GM20000 (cell line): ENCODE measurements around the gene MTHFD1L.

ENCODE experiments used
- DNase-seq: peaks from one replicate; pipeline ENCODE4 v3.0.0; 2012; ENCODE audit warnings: low spot score
- TF ChIP-seq, protein P1 (sequence below): IDR thresholded peaks from 2 replicates; pipeline ENCODE4 v1.5.1; 2012; ENCODE audit warnings: mild to moderate bottlenecking, control low read depth; ENCODE audit errors: extremely low read depth, missing control alignments

MTHFD1L gene

DNA sequence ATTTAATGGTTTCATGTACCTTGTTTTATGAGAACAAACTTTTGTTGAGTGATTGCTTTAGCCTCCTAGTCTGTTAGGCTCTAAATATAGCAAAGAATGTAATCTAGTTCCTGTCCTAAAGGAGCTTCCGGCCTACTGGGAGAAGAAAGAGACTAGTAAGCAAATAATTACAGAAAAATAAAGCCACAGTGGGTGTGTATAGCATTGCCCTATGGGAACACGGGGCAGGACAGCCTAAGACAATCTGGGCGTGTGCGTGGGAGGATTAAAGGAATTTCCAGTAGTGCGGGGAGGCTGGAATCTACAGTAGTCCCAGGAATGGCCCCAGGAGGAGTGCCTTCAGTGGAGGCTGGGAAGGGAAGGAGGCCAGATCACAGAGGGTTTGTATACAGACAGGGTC is 276.2 kb downstream of the MTHFD1L start:
- DNase-seq: no peak
- TF ChIP-seq, protein P1, sequence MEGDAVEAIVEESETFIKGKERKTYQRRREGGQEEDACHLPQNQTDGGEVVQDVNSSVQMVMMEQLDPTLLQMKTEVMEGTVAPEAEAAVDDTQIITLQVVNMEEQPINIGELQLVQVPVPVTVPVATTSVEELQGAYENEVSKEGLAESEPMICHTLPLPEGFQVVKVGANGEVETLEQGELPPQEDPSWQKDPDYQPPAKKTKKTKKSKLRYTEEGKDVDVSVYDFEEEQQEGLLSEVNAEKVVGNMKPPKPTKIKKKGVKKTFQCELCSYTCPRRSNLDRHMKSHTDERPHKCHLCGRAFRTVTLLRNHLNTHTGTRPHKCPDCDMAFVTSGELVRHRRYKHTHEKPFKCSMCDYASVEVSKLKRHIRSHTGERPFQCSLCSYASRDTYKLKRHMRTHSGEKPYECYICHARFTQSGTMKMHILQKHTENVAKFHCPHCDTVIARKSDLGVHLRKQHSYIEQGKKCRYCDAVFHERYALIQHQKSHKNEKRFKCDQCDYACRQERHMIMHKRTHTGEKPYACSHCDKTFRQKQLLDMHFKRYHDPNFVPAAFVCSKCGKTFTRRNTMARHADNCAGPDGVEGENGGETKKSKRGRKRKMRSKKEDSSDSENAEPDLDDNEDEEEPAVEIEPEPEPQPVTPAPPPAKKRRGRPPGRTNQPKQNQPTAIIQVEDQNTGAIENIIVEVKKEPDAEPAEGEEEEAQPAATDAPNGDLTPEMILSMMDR: no peak

- TF ChIP-seq, protein P1: no peak
- no peak for DNase-seq
Observed at GRCh38 chr6:151142676-151143075, 277.2 kb downstream of the MTHFD1L start.

DNA sequence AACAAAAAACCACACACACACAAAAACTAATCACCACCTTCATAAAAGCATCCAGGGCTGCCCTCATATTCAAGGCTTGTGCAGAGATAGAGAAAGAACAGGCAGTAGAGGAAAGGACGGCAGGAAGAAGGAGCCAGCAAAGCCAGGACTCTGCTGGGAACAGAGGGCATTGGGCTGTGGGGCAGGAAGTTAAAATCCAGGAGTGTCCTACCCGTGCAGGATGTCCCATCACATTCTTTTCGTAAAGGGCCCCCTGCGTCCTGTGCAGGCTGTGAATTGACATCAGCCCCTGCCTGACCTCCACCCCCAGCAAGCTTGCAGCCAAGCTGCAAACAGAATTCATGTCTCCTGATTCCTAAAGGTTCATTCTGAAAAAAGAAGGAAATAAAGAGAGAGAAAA is 277.8 kb downstream of the MTHFD1L start:
- DNase-seq: no peak
- TF ChIP-seq, protein P1: no peak

DNA sequence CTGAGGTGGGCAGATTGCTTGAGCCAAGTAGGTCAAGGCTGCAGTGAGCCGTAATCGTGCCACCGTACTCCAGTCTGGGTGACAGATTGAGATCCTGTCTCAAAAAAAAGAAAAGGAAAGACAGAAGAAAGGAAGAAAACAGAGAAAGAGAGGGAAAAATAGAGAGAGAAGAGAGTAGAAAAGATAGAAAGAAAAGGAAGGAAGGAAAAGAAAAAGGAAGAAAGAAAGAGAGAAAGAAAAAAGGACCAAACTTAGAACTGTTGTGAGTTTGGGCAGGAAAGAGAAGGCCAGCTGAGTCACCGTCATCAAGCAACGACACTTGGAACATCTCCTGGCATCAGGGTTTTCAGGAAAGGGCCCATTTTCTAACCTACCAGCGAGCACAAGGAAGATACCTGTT is 278.3 kb downstream of the MTHFD1L start:
- no peak for DNase-seq
- TF ChIP-seq, protein P1: no peak

DNA sequence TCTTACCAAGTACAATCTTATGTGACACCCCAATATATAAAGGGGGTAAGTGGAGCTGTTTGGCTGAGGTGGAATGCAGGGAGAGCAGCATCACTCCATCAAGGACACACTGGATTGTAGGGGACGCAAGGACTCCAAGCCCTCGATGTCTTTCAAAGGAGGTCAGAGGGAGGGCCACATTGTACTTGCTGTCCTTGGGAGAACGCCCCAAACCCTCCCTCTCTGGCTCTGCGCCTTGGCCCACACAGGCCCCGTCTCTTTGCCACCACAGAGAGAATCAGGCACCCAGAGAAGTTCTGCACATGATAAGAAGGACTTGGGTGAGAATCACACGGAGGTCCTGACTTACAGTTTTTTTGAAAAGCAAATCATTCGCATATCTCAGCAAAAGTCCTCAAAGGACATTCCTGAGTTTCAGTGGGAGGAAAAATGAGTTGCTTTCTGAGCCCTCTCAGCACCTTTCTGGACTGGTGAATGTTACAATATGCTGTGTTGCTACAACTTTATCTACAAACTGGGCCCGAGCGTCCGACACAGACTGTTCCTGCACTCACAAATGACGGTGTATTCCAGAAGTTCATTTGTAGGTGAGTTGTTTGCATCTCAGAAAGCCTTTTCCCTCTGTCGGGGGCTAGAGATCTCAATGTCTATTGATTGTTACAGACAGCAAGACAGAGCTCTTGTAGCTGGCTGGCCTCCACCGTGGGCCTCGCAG is 281.8 kb downstream of the MTHFD1L start:
- TF ChIP-seq, protein P1: no peak
- no peak for DNase-seq

DNA sequence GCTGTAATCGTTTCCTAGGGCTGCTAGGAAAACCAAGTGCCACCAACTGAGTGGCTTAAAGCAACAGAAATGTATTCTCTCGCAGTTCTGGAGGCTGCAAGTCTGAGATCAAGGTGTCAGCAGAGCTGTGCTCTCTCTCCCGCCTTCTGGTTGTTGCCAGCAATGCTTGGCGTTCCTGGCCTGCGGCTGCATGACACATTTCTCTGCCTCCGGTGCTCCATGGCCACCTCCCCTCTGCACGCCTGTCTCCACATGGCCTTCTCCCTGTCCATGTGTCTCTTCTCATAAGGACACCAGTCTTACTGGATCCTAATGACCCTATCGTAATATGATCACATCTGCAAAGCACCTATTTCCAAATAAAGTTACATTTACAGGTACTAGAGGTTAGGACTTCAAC is 282.6 kb downstream of the MTHFD1L start:
- no peak for DNase-seq
- TF ChIP-seq, protein P1: no peak

- DNase-seq: no peak
- TF ChIP-seq, protein P1: no peak
Observed at GRCh38 chr6:151149793-151150192, 284.3 kb downstream of the MTHFD1L start.
